GM19324 (cell line): Measurements from ENCODE around the gene URB1.
"Not testable (repeated sequence)": the region's sequence is repeated elsewhere in the genome, so short reads cannot be mapped to it uniquely, and the experiment has no call there.

ENCODE experiments used
- ATAC-seq: cut with Tn5 transposase; IDR thresholded peaks from one replicate; pipeline ENCODE4 v1.9.1; 2021; ENCODE audit warnings: mild to moderate bottlenecking, moderate library complexity; ENCODE audit not compliant: unreplicated experiment, low FRiP score

URB1 gene

GRCh38 chr21:32303385-32303784, 89.4 kb downstream of the URB1 start:
- no peak for ATAC-seq

- no peak for ATAC-seq
Measured at GRCh38 chr21:32302560-32302959, 90.3 kb downstream of the URB1 start.

DNA sequence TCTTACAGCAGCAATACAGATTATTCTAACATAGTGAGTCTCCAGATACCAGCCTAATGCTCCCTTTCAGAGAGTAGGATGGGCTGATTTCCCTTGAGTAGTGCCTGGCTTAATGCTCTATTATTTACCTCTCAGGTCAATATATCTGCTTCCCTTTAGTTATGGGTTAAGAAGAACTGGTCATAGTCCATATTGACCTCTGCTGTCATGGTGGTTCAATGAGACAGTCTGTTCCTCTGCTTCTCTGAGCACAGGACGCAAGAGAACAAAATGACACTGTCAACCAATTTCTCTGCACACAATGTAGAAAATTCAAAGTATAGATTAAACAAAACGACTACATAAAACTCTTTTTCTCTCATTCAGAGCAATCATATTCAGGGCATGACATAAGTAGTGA, 91.2 kb downstream of the URB1 start:
- ATAC-seq, result no peak

DNA sequence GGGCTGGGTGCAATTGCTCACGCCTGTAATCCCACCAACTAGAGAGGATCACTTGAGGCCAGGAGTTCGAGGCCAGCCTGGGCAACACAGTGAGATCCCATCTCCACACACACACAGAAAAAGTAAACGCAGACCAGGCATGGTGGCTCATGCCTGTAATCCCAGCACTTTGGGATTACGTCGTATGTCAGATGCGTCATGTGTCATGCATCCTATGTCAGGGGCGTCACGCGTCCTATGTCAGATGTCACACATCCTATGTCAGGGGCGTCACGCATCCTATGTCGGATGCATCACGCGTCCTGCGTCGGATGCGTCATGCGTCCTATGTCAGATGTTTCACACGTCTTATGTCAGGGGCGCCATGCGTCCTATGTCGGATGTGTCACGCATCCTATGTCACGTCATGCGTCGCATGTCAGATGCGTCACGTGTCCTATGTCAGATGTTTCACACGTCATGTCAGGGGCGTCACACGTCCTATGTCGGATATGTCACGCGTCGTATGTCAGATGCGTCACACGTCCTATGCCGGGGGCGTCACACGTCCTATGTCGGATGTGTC, 92.6 kb downstream of the URB1 start:
- ATAC-seq, result no peak

- no peak for ATAC-seq
Measured at GRCh38 chr21:32299695-32300094, 93.1 kb downstream of the URB1 start.

DNA sequence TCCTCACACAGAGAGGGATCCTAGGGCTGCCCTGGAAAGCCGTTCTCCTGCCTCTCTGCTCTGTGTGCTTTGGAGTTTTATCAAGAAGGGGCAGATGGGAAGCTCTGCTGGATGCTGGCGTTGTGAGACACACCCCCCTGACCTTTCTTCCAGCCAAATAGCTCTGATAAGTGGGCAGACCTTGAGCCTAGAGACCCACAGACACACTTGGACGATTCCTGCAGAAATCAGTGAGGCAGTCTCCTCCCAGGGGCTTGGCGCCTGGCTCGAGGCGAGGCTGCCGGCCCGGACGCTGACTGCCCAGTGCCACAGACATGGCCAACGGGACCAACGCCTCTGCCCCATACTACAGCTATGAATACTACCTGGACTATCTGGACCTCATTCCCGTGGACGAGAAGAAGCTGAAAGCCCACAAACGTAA, 94.1 kb downstream of the URB1 start, which contains the start of gene MRAP:
Gene MRAP, plus strand, starts transcription at position 198 of the 424 bp plus-strand sequence. Its CDS starts 117 bp downstream, at position 315.
- no peak for ATAC-seq

DNA sequence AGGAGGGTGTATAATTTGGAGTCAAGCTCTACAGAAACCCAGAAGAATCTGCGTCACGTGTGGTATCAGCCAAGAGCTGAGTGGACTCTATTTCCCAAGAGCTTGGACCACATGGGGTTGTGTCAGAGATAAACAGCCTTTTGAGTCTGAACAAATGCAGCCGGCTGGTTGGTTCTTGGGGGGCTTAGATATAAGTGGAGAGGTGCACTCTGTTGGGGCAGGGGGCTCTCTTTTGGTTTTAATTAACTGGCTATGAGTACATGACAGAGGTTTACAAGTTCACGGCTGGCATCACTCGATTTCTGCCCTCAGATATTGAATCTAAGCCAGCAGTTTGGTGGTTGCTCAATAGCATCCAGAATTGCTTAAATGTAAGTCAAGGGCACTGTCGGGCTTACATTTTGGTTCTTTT, 94.7 kb downstream of the URB1 start:
- ATAC-seq, result no peak

DNA sequence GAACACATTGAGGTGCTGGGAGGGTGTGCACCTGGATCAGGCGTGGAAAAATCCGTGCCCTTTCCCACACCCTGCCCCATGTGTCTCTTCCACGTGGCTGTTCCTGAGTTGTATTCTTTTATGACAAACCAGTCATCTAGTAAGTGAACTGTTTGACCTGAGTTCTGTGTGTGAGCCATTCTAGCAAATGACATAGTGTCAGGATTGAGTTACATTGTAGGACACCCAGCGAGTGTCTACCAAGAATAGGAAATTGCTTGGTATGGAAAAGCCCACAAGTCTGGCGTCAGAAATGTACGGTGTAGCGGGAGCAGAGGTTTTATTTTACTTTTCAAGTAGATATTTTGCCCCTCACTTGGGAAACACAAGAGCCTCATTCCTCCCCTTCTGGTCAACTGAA, 95.4 kb downstream of the URB1 start:
- no peak for ATAC-seq

DNA sequence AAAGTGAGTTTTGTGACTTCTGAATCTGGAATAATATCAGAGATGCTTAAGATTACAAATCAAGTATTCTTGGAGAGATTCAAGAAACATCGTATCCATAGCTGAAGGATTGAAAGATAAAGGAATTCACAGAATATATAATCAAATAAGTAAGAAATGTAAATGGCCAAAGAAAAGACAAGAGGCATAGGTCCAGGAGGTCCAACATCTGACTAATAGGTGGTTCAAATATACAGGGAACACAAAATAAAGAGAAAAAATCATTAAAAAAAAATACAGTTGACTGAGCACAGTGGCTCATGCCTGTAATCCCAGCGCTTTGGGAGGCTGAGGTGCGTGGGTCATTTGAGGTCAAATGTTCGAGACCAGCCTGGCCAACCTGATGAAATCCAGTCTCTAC, 107.3 kb downstream of the URB1 start:
- no peak for ATAC-seq

GRCh38 chr21:32282992-32283391, 109.8 kb downstream of the URB1 start:
- no peak for ATAC-seq

DNA sequence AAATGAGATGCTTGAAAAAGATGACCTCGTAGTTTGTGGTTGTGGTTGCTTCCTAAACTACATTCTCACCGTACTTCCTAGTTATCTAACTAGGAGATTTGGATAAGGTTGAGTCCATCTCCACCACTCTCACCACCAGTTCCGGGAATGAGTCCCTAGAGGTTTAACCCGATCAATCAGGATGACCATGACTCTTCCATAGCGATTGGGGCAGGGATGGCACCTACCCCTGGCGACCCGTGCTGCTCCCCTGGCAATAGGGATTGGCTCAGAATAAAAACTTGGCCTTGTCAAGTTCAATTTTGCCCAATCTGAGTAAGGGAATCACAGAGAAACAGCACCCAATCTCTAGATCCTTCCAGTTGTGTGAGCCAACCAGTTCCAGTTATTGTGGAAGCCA, 111.3 kb downstream of the URB1 start:
- no peak for ATAC-seq

DNA sequence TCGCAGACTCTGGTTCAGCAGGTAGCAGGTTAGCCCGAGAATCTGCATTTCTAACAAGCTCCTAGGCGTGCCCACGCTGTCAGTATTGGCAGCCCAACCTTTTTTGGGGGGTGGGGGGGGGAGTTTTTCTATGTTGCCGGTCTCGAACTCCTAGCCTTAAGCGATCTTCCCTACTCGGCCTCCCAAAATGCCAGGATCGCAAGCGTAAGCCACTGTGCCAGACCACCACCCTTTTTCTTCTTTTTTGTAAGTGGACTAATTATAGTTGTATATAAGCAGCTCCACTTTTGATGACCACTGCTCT, 113.5 kb downstream of the URB1 start:
- no peak for ATAC-seq

DNA sequence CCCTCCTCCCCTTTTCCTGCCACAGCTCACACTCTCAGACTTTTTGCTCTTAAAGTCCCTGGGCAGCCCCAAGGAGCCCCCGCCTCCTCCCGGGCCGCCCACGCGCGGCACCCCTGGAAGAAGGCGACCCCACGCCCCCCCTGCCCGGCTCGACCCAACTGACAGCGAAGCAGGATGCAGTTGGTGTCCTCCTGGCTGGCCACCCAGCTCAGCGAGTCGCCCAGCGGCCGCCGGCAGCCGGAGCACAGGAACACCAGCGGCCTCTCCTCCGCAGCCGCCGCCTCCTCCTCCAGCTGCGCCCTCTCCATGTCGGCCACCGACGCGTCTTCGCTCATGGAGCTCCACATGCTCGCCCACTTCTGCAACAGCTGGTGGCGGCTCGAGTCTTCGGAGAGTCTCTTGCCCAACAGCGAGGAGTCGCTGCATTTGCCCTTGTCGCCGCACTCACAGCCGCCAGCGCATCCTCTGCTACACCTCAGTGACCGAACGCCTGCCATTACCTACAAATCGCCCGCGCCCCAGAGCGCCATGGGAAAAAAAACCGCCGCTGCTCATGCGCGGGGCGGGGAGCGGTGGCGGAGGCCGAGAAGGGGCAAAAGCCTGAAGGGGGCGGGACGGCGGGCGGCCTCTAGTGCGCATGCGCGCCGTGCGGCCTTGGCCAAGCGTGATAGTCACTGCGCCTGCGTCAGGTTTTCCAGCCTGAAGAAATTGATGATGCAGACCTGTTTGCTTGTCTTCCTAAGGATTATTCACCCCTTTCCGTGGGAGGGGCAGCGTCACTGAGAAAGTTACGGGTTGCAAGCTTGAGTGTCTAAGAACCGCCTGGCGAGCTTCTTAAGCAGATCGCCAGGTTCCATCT, 114.1 kb downstream of the URB1 start, which contains the start of gene MIS18A:
Gene MIS18A, minus strand, starts transcription at position 532 of the 859 bp plus-strand sequence. Its CDS starts 35 bp downstream, at position 497.
- peak; percentile 93 for ATAC-seq

DNA sequence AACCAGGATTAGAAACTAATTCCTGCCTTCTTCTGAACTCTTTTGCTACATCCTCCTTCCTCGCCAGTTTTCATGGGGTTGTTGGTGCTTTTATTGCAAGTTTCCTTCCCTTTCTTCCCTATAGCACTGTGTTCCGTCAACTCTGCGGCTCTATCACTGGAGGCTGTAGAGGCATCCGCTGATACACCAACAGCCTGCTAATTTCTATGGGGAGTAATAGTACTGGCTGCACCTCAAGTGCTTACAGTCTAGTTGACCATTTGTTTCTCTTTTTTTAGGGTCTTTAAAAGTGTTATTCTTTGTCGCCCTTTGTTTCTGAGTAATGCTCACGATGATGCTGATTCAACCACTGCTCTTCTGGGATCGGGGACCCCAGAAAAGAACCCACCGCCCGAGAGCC, 114.7 kb downstream of the URB1 start:
- no peak for ATAC-seq

- ATAC-seq, result no peak
Measured at GRCh38 chr21:32276671-32277070, 116.1 kb downstream of the URB1 start.

DNA sequence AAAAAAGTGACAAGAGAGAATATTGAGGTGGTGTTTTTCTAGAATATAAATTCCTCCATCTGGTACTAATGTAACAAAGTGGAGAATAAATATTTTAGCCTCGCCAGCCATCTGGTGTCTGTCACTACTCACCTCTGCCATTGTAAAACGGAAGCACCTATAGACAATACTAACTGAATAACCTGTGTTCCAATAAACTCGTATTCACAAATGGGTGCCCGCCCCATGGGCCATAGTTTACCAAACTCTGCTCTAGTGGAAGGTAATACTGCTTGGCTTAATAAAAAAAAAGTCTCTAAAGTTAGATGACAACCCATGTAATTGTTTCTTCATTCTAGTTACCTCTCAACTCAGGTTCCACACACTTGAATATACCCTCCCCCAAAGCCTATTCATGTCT, 122.1 kb downstream of the URB1 start:
- ATAC-seq, result no peak

GRCh38 chr21:32265321-32265720, 127.5 kb downstream of the URB1 start:
- not testable (repeated sequence) for ATAC-seq

DNA sequence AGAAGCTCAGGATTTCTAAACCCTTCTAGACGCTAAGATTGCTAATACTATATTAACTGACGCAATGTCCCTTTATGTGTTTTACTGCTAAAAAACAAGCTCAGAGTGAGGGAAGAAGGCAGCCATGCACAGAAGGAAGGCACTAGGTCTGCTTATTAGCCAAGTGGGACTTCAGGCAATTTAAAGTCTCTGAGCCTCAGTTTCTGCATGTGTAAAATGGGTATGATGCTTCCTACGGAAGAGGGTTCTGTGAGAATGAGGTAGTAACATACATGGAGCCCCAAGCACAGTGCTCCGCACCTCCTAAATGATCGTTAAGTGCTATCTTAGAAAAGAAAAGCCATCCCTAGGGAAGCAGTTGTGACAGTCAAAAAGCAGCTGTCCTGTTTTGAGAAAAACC, 130.9 kb downstream of the URB1 start:
- ATAC-seq, result no peak
